ENCODE data around the gene DCANP1.

- no peak for TF ChIP-seq CTCF (IDR thresholded peaks at IDR 0.05; ENCODE audit: low read depth, low read length)
- TF ChIP-seq POLR2A (IDR thresholded peaks at IDR 0.05; ENCODE audit: extremely low read depth, insufficient read length): no peak
These were observed 17.1 kb downstream of the DCANP1 start for GRCh38 chr5:135430135-135430437.

Measured in NB4 (cell line).